B cell (primary cell): ENCODE measurements around the gene CBX5.

Source experiments
- CTCF ChIP-seq: fragments of 200-600 bp; IDR thresholded peaks from one replicate; pipeline ENCODE4 v1.8.0; 2022; ENCODE audit warnings: antibody characterized with exemption, mild to moderate bottlenecking
- EZH2 ChIP-seq: IDR thresholded peaks from 2 replicates; pipeline ENCODE4 v1.6.1; 2012; ENCODE audit warnings: borderline replicate concordance, low read depth, mild to moderate bottlenecking, moderate library complexity, low read length; ENCODE audit not compliant: insufficient read depth, poor library complexity, severe bottlenecking

GRCh38 chr12:54262403-54262925, 17.5 kb downstream of the CBX5 start:
- TF ChIP-seq CTCF: no peak
- TF ChIP-seq EZH2: no peak
